ENCODE results near the gene CDC42EP5.
"Not testable (repeated sequence)": the region's sequence is repeated elsewhere in the genome, so short reads cannot be mapped to it uniquely, and the experiment has no call there.

The CDC42EP5 gene

DNA sequence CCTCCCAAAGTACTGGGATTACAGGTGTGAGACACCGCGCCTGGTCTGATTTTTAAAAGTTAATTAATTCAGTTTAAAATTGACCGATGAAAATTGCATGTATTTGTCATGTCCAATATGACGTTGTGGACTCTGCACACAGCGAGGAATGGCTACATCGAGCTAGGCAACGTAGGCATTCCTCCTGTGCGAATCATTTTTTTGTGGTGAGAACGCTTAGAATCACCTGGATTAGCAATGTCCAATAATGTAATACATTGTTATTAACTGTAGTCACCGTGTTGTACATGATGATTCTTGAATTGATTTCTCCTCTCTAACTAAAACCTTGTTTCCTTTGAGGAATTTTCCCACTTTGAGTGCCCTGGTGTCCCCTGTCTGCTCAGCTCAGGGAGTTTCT is 33.0 kb upstream of the CDC42EP5 start:
- Histone ChIP-seq H3K27me3 (replicated peaks; ENCODE audit: control insufficient read depth, insufficient read depth, low read length) (no peaks in the 10 kb centered on the region), H3K36me3 (ENCODE audit: control insufficient read depth, insufficient read depth, low read length, severe bottlenecking) (no peaks in the 10 kb centered on the region), H3K4me1 (ENCODE audit: control insufficient read depth, insufficient read depth, low read length) (no peaks in the 10 kb centered on the region), H3K9ac (ENCODE audit: low read length) (no peak overlapping the region), H3K9me3 (ENCODE audit: control insufficient read depth, low read length) (no peaks in the 10 kb centered on the region), H3K4me3 (ENCODE audit: low read length) (no peak overlapping the region)
- DNase-seq (ENCODE audit: low read depth): no peak

DNA sequence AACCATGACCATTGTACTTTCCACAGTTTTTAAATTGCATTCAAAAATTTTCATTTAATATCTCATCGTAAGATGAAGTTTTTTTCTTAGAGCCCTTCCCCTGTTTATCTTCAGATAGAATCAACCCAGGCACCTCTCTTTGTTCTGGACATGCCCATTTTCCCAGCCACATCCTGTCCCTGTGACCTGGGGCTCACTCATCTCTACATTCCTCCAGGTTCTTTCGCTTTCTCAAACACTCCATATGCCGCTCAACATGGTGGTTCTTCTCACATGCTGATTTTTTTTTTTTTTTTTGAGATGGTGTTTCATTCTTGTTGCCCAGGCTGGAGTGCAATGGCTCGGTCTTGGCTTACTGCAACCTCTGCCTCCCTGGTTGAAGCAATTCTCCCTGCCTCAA is 32.4 kb upstream of the CDC42EP5 start:
- not testable (repeated sequence) for H3K9me3 ChIP-seq (ENCODE audit: control insufficient read depth, low read length); H3K9ac ChIP-seq (ENCODE audit: low read length); H3K4me3 ChIP-seq (ENCODE audit: low read length); DNase-seq (ENCODE audit: low read depth); H3K36me3 ChIP-seq (ENCODE audit: control insufficient read depth, insufficient read depth, low read length, severe bottlenecking); H3K4me1 ChIP-seq (ENCODE audit: control insufficient read depth, insufficient read depth, low read length); H3K27me3 ChIP-seq (replicated peaks; ENCODE audit: control insufficient read depth, insufficient read depth, low read length)

DNA sequence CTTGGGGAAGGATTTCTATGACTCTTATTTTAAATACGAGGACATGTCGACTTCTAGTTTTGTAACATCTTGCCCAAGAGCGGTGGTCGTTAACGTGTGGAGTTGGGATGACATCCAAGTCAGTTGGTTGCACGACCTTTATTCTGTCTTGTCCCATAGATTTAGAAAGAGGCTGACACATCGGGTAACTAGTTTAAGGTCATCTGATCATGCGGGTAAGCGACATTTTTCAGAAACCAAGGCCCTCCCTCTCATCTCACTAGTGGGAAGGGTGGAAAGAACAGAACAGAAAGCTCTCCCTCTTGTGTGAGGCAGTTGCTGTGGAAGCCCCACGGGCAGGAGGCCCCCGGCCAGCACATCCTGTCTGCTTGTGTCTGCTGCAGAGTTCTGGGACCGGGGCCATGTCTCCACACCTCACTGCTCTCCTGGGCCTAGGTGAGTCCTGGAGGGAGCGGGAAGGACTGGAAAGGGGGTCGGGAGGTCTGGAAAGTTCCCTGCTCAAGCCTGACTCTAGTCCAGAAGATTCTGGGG is 29.5 kb upstream of the CDC42EP5 start, which contains the start of gene LAIR2:
LAIR2 (plus strand) TSS at position 314 of the 531 bp plus-strand sequence; CDS start at position 402, 88 bp downstream.
- Histone ChIP-seq H3K36me3 (ENCODE audit: control insufficient read depth, insufficient read depth, low read length, severe bottlenecking) (no peaks in the 10 kb centered on the region), H3K4me1 (ENCODE audit: control insufficient read depth, insufficient read depth, low read length) (no peaks in the 10 kb centered on the region), H3K9me3 (ENCODE audit: control insufficient read depth, low read length) (no peaks in the 10 kb centered on the region), H3K9ac (ENCODE audit: low read length) (no peak within 1 kb of the TSS), H3K4me3 (ENCODE audit: low read length) (no peak within 1 kb of the TSS), H3K27me3 (replicated peaks; ENCODE audit: control insufficient read depth, insufficient read depth, low read length) (no peaks in the 10 kb centered on the region)
- no peak for DNase-seq (ENCODE audit: low read depth)

DNA sequence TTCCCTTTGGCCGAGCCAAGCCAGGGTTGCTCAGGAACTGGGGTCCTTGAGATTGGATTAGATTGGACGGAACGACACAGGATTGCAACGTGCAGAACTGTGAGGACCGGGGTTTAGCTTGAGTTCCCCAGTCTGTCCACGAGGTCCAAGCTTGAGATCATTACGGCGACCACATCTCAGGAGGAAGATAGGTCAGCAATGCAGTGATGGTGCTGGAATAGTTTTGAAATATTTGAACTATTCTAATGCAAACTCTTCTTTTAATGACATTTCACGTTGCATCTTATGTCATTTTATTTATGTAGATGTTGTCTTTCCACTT is 25.3 kb upstream of the CDC42EP5 start:
- not testable (repeated sequence) for H3K9me3 ChIP-seq (ENCODE audit: control insufficient read depth, low read length); DNase-seq (ENCODE audit: low read depth); H3K27me3 ChIP-seq (replicated peaks; ENCODE audit: control insufficient read depth, insufficient read depth, low read length); H3K4me1 ChIP-seq (ENCODE audit: control insufficient read depth, insufficient read depth, low read length); H3K9ac ChIP-seq (ENCODE audit: low read length); H3K36me3 ChIP-seq (ENCODE audit: control insufficient read depth, insufficient read depth, low read length, severe bottlenecking); H3K4me3 ChIP-seq (ENCODE audit: low read length)

GRCh38 chr19:54497747-54498450 is 24.8 kb upstream of the CDC42EP5 start:
- H3K36me3 ChIP-seq (ENCODE audit: control insufficient read depth, insufficient read depth, low read length, severe bottlenecking); H3K9me3 ChIP-seq (ENCODE audit: control insufficient read depth, low read length); H3K4me3 ChIP-seq (ENCODE audit: low read length); H3K4me1 ChIP-seq (ENCODE audit: control insufficient read depth, insufficient read depth, low read length); H3K27me3 ChIP-seq (replicated peaks; ENCODE audit: control insufficient read depth, insufficient read depth, low read length); H3K9ac ChIP-seq (ENCODE audit: low read length); DNase-seq (ENCODE audit: low read depth): not testable (repeated sequence)

- not testable (repeated sequence) for H3K4me3 ChIP-seq (ENCODE audit: low read length); H3K9ac ChIP-seq (ENCODE audit: low read length); H3K27me3 ChIP-seq (replicated peaks; ENCODE audit: control insufficient read depth, insufficient read depth, low read length); H3K9me3 ChIP-seq (ENCODE audit: control insufficient read depth, low read length); H3K36me3 ChIP-seq (ENCODE audit: control insufficient read depth, insufficient read depth, low read length, severe bottlenecking); DNase-seq (ENCODE audit: low read depth); H3K4me1 ChIP-seq (ENCODE audit: control insufficient read depth, insufficient read depth, low read length)
Measured at GRCh38 chr19:54495284-54495683, 22.2 kb upstream of the CDC42EP5 start.

DNA sequence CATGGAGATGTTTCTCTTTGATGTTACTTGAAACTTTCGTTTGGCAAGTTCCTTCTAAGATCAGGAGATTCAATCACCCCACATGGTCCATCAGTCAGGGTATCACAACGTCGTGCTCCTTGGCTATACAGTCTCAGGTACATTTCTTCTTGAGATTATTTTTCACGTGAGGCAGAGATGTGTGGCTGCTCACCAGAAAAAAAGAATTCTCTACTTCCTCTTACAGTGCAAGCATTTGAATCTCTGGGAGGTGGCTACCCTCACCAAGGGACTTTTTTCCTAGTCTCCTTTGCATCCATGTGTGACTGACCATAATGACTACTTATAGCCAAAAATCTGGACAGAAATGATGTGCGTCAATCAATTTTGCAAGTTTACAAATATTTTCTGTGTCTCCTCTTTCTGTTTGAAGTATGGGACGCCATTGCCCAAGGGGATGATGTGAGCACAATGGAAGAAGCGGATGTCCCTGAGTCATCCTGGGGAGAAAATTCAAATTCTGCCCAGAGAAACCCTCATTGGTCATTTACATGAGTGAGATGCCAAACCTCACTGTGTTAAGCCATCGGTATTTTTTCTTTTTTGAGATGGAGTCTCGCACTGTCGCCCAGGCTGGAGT is 21.0 kb upstream of the CDC42EP5 start:
- Histone ChIP-seq H3K9me3 (ENCODE audit: control insufficient read depth, low read length) (no peaks in the 10 kb centered on the region), H3K4me1 (ENCODE audit: control insufficient read depth, insufficient read depth, low read length) (no peaks in the 10 kb centered on the region), H3K4me3 (ENCODE audit: low read length) (no peak overlapping the region), H3K36me3 (ENCODE audit: control insufficient read depth, insufficient read depth, low read length, severe bottlenecking) (no peaks in the 10 kb centered on the region), H3K27me3 (replicated peaks; ENCODE audit: control insufficient read depth, insufficient read depth, low read length) (peaks cover 13% of the 10 kb centered on the region), H3K9ac (ENCODE audit: low read length) (no peak overlapping the region)
- no peak for DNase-seq (ENCODE audit: low read depth)

DNA sequence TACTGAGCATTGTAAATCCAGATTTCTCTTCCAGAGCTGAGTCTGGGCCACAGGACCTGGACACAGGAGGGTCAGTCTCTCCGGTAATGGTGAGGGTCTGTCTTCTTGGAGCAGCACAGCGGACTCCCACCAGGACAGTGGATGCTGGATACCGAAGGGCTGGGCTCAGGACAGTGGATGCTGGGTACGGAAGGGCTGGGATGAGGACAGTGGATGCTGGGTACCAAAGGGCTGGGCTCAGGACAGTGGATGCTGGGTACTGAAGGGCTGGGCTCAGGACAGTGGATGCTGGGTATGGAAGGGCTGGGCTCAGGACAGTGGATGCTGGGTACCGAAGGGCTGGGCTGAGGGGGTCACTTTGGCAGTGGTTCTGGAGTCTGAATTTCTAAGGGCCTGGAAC is 20.0 kb upstream of the CDC42EP5 start:
- H3K27me3 ChIP-seq (replicated peaks; ENCODE audit: control insufficient read depth, insufficient read depth, low read length): peaks cover 13% of the 10 kb centered on the region
- not testable (repeated sequence) for H3K36me3 ChIP-seq (ENCODE audit: control insufficient read depth, insufficient read depth, low read length, severe bottlenecking); H3K9me3 ChIP-seq (ENCODE audit: control insufficient read depth, low read length); DNase-seq (ENCODE audit: low read depth); H3K9ac ChIP-seq (ENCODE audit: low read length); H3K4me3 ChIP-seq (ENCODE audit: low read length); H3K4me1 ChIP-seq (ENCODE audit: control insufficient read depth, insufficient read depth, low read length)

- no peaks in the 10 kb centered on the region for H3K9me3 ChIP-seq (ENCODE audit: control insufficient read depth, low read length)
Measured at GRCh38 chr19:54492568-54492967, 19.5 kb upstream of the CDC42EP5 start.

DNA sequence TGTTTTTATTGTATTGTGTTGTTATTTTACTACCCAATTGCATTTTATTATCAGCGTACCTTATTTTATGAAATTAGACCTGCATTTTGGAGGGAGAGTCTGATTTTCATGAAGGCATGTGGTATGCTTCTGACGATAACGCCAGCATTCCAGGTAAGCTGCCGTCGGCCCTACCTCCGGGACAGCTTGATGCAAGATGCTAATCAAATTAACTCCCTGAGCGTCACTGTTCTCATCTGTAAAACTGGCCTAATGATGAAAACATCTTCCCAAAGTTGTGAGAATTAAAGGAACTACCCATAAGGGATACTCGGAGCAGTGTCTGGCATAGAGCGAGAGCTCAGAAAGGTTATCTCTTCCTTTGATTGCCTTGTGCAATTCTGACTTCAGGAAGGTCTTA is 16.7 kb upstream of the CDC42EP5 start:
- no peaks in the 10 kb centered on the region for H3K9me3 ChIP-seq (ENCODE audit: control insufficient read depth, low read length)
- no peak for DNase-seq (ENCODE audit: low read depth)
- no peaks in the 10 kb centered on the region for H3K4me1 ChIP-seq (ENCODE audit: control insufficient read depth, insufficient read depth, low read length)
- H3K9ac ChIP-seq (ENCODE audit: low read length): no peak overlapping the region
- no peaks in the 10 kb centered on the region for H3K36me3 ChIP-seq (ENCODE audit: control insufficient read depth, insufficient read depth, low read length, severe bottlenecking)
- no peak overlapping the region for H3K4me3 ChIP-seq (ENCODE audit: low read length)
- peaks cover 13% of the 10 kb centered on the region for H3K27me3 ChIP-seq (replicated peaks; ENCODE audit: control insufficient read depth, insufficient read depth, low read length)

More at GRCh38 chr19:54492568-54492967, 19.5 kb upstream of the CDC42EP5 start:
- Histone ChIP-seq H3K9ac (ENCODE audit: low read length) (no peak overlapping the region), H3K36me3 (ENCODE audit: control insufficient read depth, insufficient read depth, low read length, severe bottlenecking) (no peaks in the 10 kb centered on the region), H3K27me3 (replicated peaks; ENCODE audit: control insufficient read depth, insufficient read depth, low read length) (peaks cover 13% of the 10 kb centered on the region), H3K4me1 (ENCODE audit: control insufficient read depth, insufficient read depth, low read length) (no peaks in the 10 kb centered on the region), H3K4me3 (ENCODE audit: low read length) (no peak overlapping the region)
- no peak for DNase-seq (ENCODE audit: low read depth)

GRCh38 chr19:54489341-54489740 is 16.2 kb upstream of the CDC42EP5 start:
- H3K36me3 ChIP-seq (ENCODE audit: control insufficient read depth, insufficient read depth, low read length, severe bottlenecking): no peaks in the 10 kb centered on the region
- DNase-seq (ENCODE audit: low read depth): no peak

More at GRCh38 chr19:54489341-54489740, 16.2 kb upstream of the CDC42EP5 start:
- no peaks in the 10 kb centered on the region for H3K9me3 ChIP-seq (ENCODE audit: control insufficient read depth, low read length)
- peaks cover 13% of the 10 kb centered on the region for H3K27me3 ChIP-seq (replicated peaks; ENCODE audit: control insufficient read depth, insufficient read depth, low read length)
- no peak overlapping the region for H3K9ac ChIP-seq (ENCODE audit: low read length)
- H3K4me3 ChIP-seq (ENCODE audit: low read length): no peak overlapping the region
- H3K4me1 ChIP-seq (ENCODE audit: control insufficient read depth, insufficient read depth, low read length): no peaks in the 10 kb centered on the region

Data from adipocyte (in vitro differentiated cells).